ENCODE data around the gene DECR2.
"Not testable (repeated sequence)": the region's sequence is repeated elsewhere in the genome, so short reads cannot be mapped to it uniquely, and the experiment has no call there.

DECR2 gene

GRCh38 chr16:379183-379960 lies 22.3 kb upstream of the DECR2 start:
- no peak for DNase-seq (ENCODE audit: low spot score)

- no peak for DNase-seq (ENCODE audit: low spot score)
Measured at GRCh38 chr16:379961-380761, 21.5 kb upstream of the DECR2 start.

- no peak for DNase-seq (ENCODE audit: low spot score)
Measured at GRCh38 chr16:380762-381011, 21.0 kb upstream of the DECR2 start.

GRCh38 chr16:381012-381788 lies 20.5 kb upstream of the DECR2 start:
- no peak for DNase-seq (ENCODE audit: low spot score)

GRCh38 chr16:381789-382717 lies 19.6 kb upstream of the DECR2 start, which contains the start of gene PGAP6:
TSS of gene PGAP6 (minus strand) at chr16:381978. CDS start at chr16:381821, 157 bp downstream.
- DNase-seq (ENCODE audit: low spot score) = no peak

GRCh38 chr16:383326-384051 lies 18.2 kb upstream of the DECR2 start:
- no peak for DNase-seq (ENCODE audit: low spot score)

- DNase-seq (ENCODE audit: low spot score) = no peak
Measured at GRCh38 chr16:386641-387156, 15.0 kb upstream of the DECR2 start.

- not testable (repeated sequence) for DNase-seq (ENCODE audit: low spot score)
Measured at GRCh38 chr16:387761-388666, 13.7 kb upstream of the DECR2 start.

- no peak for DNase-seq (ENCODE audit: low spot score)
Measured at GRCh38 chr16:389352-389751, 12.3 kb upstream of the DECR2 start.

- DNase-seq (ENCODE audit: low spot score) = no peak
Measured at GRCh38 chr16:391885-392335, 9.8 kb upstream of the DECR2 start.

- no peak for DNase-seq (ENCODE audit: low spot score)
Measured at GRCh38 chr16:392450-393030, 9.1 kb upstream of the DECR2 start.

- no peak for DNase-seq (ENCODE audit: low spot score)
Measured at GRCh38 chr16:396199-396598, 5.5 kb upstream of the DECR2 start.

- DNase-seq (ENCODE audit: low spot score) = no peak
Measured at GRCh38 chr16:396605-397004, 5.1 kb upstream of the DECR2 start.

GRCh38 chr16:397135-397661 lies 4.5 kb upstream of the DECR2 start, which contains the start of gene NME4:
TSS of gene NME4 (plus strand) at chr16:397199. CDS start at chr16:397223, 24 bp downstream.
- no peak for DNase-seq (ENCODE audit: low spot score)

GRCh38 chr16:397736-398332 lies 3.9 kb upstream of the DECR2 start:
- no peak for DNase-seq (ENCODE audit: low spot score)

- DNase-seq (ENCODE audit: low spot score) = no peak
Measured at GRCh38 chr16:398561-399339, 2.9 kb upstream of the DECR2 start.

- DNase-seq (ENCODE audit: low spot score) = no peak
Measured at GRCh38 chr16:399340-400019, 2.2 kb upstream of the DECR2 start.
